GM23338 (cell line): Measurements from ENCODE around the gene ARAP1. TPM values are rescaled to one million over a fixed set of nuclear protein-coding genes. Genes with fewer than 3 reads are reported as not detected.

Source experiments
- ATAC-seq: fragments of 200-7000 bp; cut with Tn5 transposase; 3 replicates; pipeline ENCODE4 v1.9.1; 2020
- DNase-seq: peaks from one replicate; pipeline ENCODE4 v3.0.0-alpha.2; 2015; ENCODE audit warnings: low spot score
- H2AFZ ChIP-seq: fragments of 200-600 bp; sonication (generic); 2 replicates; pipeline ENCODE4 v1.8.0; 2016; ENCODE audit warnings: antibody characterized with exemption, mild to moderate bottlenecking, moderate library complexity
- H3F3A ChIP-seq: fragments of 200-600 bp; sonication (generic); replicated peaks from 2 replicates; pipeline ENCODE4 v1.8.0; 2017; ENCODE audit warnings: antibody characterized with exemption, mixed run types, low read depth
- H3K27ac ChIP-seq: fragments of 200-600 bp; sonication (generic); 2 replicates; pipeline ENCODE4 v1.6.1; 2016; ENCODE audit warnings: low read depth
- H3K27me3 ChIP-seq: fragments of 200-600 bp; sonication (generic); 2 replicates; pipeline ENCODE4 v1.8.0; 2016; ENCODE audit warnings: mild to moderate bottlenecking, mixed run types, moderate library complexity; ENCODE audit not compliant: insufficient read depth
- H3K36me3 ChIP-seq: fragments of 200-600 bp; sonication (generic); 2 replicates; pipeline ENCODE4 v1.8.0; 2016; ENCODE audit warnings: mild to moderate bottlenecking; ENCODE audit not compliant: insufficient read depth
- H3K4me1 ChIP-seq: fragments of 200-600 bp; sonication (generic); 2 replicates; pipeline ENCODE4 v1.8.0; 2016; ENCODE audit warnings: mild to moderate bottlenecking, moderate library complexity; ENCODE audit not compliant: insufficient read depth
- H3K4me2 ChIP-seq: fragments of 200-600 bp; sonication (generic); 2 replicates; pipeline ENCODE4 v1.7.1; 2017; ENCODE audit warnings: mixed run types
- H3K4me3 ChIP-seq: fragments of 200-600 bp; sonication (generic); 2 replicates; pipeline ENCODE4 v1.6.1; 2016; ENCODE audit warnings: mixed run types
- H3K79me2 ChIP-seq: fragments of 200-600 bp; sonication (generic); replicated peaks from 2 replicates; pipeline ENCODE4 v1.8.0; 2017; ENCODE audit warnings: mild to moderate bottlenecking; ENCODE audit not compliant: insufficient read depth
- H3K9me2 ChIP-seq: fragments of 200-600 bp; sonication (generic); 2 replicates; pipeline ENCODE4 v1.8.0; 2017; ENCODE audit not compliant: insufficient read depth
- H4K20me1 ChIP-seq: fragments of 200-600 bp; sonication (generic); replicated peaks from 2 replicates; pipeline ENCODE4 v1.8.0; 2017; ENCODE audit warnings: mild to moderate bottlenecking; ENCODE audit not compliant: insufficient read depth
- H3K27ac Mint-ChIP-seq: 2 replicates; pipeline ENCODE4 v1.8.0; 2020; ENCODE audit warnings: inconsistent platforms, mild to moderate bottlenecking, moderate library complexity, mixed read lengths
- H3K27me3 Mint-ChIP-seq: 3 replicates; pipeline ENCODE4 v1.8.0; 2022; ENCODE audit warnings: low read depth, mild to moderate bottlenecking, moderate library complexity, mixed read lengths, inconsistent platforms; ENCODE audit not compliant: insufficient read depth, poor library complexity
- H3K36me3 Mint-ChIP-seq: 3 replicates; pipeline ENCODE4 v1.8.0; 2021; ENCODE audit warnings: low read depth, mild to moderate bottlenecking, inconsistent platforms, moderate library complexity, mixed read lengths
- H3K4me1 Mint-ChIP-seq: 3 replicates; pipeline ENCODE4 v1.8.0; 2020; ENCODE audit warnings: mild to moderate bottlenecking, inconsistent platforms, mixed read lengths
- H3K4me3 Mint-ChIP-seq: 3 replicates; pipeline ENCODE4 v1.8.0; 2021; ENCODE audit warnings: moderate library complexity, mild to moderate bottlenecking, inconsistent platforms, mixed read lengths
- H3K9me3 Mint-ChIP-seq: 3 replicates; pipeline ENCODE4 v1.8.0; 2020; ENCODE audit warnings: moderate library complexity, mild to moderate bottlenecking, inconsistent platforms, mixed read lengths
- EZH2phosphoT487 ChIP-seq: fragments of 200-600 bp; sonication (generic); IDR thresholded peaks from one replicate; pipeline ENCODE4 v1.8.1; 2018; ENCODE audit warnings: antibody characterized with exemption; ENCODE audit not compliant: unreplicated experiment
- JUNB ChIP-seq: IDR thresholded peaks from one replicate; pipeline ENCODE4 v1.6.1; 2016; ENCODE audit warnings: antibody characterized with exemption; ENCODE audit not compliant: unreplicated experiment
- ZNF114 ChIP-seq: fragments of 250-450 bp; sonication (Bioruptor Pico); IDR thresholded peaks from 2 replicates; pipeline ENCODE4 v1.5.0; 2020; ENCODE audit warnings: mild to moderate bottlenecking, moderate library complexity
- polyA plus RNA-seq: library from polyadenylated mRNA; unstranded; fragments of >200 nt; fragmentation: Nextera tagmentation; extraction: Ambion mirVana; gene quantifications from 2 replicates; pipeline ENCODE4 v1.2.1, GENCODE V29; 2016
- total RNA-seq: library from RNA; depleted of rRNA; stranded (reverse); fragments of >200 nt; shearing (Covaris generic); gene quantifications from 2 replicates; pipeline ENCODE4 v1.2.3, GENCODE V29; 2014
- TF ChIP-seq, protein P1 (sequence below): fragments of 250-450 bp; sonication (Bioruptor Pico); IDR thresholded peaks from 2 replicates; pipeline ENCODE4 v1.5.0; 2020; ENCODE audit warnings: mild to moderate bottlenecking, moderate library complexity
- TF ChIP-seq, protein P2 (sequence below), 2 experiments: fragments of 200-600 bp in 1 of 2; sonication (generic) in 1 of 2; conservative IDR thresholded peaks; 2 replicates each; pipeline versions ENCODE4 v1.5.1 to v1.6.1; 2016 to 2017; ENCODE audit warnings: antibody characterized with exemption in 2 of 2, low read depth in 2 of 2, mild to moderate bottlenecking in 2 of 2, moderate library complexity in 1 of 2

The ARAP1 gene
- total and polyA plus RNA-seq, 2 experiments from 2014 or later = 24.5 to 116 TPM

DNA sequence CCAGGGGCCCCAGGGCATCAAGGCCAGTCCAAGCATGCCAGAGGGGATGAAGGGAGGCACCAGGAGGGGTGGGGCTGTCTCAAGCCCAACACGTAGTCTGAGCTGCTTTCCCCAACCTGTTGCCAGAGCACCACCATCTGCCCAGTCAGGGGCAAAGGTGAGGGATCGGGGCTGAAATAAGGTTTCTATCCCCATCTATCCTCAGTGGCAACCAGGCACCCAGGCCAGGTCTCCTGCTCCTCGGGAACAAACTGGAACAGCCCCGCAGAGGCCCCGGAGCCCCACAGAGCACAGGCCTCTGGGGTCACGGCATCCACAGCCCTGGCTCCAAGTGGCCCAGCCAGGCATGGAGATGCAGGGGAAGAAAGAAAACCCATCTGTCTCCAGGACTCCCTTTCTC lies 22.3 kb upstream of the ARAP1 start:
- Mint-ChIP-seq H3K9me3 (no peaks in the 10 kb centered on the region), H3K4me1 (peaks cover 10% of the 10 kb centered on the region), H3K27me3 (peaks cover 5% of the 10 kb centered on the region), H3K4me3 (no peak overlapping the region), H3K36me3 (no peaks in the 10 kb centered on the region; the same call in 2 of the 3 replicates), H3K27ac (no peak overlapping the region)
- H3K4me3 ChIP-seq = no peak overlapping the region
- no peak for TF ChIP-seq EZH2phosphoT487
- TF ChIP-seq, protein P1, sequence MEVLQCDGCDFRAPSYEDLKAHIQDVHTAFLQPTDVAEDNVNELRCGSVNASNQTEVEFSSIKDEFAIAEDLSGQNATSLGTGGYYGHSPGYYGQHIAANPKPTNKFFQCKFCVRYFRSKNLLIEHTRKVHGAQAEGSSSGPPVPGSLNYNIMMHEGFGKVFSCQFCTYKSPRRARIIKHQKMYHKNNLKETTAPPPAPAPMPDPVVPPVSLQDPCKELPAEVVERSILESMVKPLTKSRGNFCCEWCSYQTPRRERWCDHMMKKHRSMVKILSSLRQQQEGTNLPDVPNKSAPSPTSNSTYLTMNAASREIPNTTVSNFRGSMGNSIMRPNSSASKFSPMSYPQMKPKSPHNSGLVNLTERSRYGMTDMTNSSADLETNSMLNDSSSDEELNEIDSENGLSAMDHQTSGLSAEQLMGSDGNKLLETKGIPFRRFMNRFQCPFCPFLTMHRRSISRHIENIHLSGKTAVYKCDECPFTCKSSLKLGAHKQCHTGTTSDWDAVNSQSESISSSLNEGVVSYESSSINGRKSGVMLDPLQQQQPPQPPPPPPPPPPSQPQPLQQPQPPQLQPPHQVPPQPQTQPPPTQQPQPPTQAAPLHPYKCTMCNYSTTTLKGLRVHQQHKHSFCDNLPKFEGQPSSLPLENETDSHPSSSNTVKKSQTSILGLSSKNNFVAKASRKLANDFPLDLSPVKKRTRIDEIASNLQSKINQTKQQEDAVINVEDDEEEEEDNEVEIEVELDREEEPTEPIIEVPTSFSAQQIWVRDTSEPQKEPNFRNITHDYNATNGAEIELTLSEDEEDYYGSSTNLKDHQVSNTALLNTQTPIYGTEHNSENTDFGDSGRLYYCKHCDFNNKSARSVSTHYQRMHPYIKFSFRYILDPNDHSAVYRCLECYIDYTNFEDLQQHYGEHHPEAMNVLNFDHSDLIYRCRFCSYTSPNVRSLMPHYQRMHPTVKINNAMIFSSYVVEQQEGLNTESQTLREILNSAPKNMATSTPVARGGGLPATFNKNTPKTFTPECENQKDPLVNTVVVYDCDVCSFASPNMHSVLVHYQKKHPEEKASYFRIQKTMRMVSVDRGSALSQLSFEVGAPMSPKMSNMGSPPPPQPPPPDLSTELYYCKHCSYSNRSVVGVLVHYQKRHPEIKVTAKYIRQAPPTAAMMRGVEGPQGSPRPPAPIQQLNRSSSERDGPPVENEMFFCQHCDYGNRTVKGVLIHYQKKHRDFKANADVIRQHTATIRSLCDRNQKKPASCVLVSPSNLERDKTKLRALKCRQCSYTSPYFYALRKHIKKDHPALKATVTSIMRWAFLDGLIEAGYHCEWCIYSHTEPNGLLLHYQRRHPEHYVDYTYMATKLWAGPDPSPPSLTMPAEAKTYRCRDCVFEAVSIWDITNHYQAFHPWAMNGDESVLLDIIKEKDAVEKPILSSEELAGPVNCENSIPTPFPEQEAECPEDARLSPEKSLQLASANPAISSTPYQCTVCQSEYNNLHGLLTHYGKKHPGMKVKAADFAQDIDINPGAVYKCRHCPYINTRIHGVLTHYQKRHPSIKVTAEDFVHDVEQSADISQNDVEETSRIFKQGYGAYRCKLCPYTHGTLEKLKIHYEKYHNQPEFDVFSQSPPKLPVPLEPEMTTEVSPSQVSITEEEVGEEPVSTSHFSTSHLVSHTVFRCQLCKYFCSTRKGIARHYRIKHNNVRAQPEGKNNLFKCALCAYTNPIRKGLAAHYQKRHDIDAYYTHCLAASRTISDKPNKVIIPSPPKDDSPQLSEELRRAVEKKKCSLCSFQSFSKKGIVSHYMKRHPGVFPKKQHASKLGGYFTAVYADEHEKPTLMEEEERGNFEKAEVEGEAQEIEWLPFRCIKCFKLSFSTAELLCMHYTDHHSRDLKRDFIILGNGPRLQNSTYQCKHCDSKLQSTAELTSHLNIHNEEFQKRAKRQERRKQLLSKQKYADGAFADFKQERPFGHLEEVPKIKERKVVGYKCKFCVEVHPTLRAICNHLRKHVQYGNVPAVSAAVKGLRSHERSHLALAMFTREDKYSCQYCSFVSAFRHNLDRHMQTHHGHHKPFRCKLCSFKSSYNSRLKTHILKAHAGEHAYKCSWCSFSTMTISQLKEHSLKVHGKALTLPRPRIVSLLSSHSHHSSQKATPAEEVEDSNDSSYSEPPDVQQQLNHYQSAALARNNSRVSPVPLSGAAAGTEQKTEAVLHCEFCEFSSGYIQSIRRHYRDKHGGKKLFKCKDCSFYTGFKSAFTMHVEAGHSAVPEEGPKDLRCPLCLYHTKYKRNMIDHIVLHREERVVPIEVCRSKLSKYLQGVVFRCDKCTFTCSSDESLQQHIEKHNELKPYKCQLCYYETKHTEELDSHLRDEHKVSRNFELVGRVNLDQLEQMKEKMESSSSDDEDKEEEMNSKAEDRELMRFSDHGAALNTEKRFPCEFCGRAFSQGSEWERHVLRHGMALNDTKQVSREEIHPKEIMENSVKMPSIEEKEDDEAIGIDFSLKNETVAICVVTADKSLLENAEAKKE (CRISPR knock-in tag) = no peak
- no peak for TF ChIP-seq JUNB
- TF ChIP-seq, protein P2, sequence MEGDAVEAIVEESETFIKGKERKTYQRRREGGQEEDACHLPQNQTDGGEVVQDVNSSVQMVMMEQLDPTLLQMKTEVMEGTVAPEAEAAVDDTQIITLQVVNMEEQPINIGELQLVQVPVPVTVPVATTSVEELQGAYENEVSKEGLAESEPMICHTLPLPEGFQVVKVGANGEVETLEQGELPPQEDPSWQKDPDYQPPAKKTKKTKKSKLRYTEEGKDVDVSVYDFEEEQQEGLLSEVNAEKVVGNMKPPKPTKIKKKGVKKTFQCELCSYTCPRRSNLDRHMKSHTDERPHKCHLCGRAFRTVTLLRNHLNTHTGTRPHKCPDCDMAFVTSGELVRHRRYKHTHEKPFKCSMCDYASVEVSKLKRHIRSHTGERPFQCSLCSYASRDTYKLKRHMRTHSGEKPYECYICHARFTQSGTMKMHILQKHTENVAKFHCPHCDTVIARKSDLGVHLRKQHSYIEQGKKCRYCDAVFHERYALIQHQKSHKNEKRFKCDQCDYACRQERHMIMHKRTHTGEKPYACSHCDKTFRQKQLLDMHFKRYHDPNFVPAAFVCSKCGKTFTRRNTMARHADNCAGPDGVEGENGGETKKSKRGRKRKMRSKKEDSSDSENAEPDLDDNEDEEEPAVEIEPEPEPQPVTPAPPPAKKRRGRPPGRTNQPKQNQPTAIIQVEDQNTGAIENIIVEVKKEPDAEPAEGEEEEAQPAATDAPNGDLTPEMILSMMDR (conservative IDR thresholded peaks at IDR 0.05; ENCODE audit: low read depth in 2 of 2) = 0 out of 4 replicates have a peak, but pooled peaks of 1 of the 2 experiments have one; percentile 16
- TF ChIP-seq ZNF114 (CRISPR knock-in tag) = no peak
- no peaks in the 10 kb centered on the region for H3F3A ChIP-seq
- DNase-seq = no peak
- no peaks in the 10 kb centered on the region for H3K9me2 ChIP-seq
- no peak for ATAC-seq
- H3K4me2 ChIP-seq = no peak overlapping the region
- no peaks in the 10 kb centered on the region for H4K20me1 ChIP-seq
- H3K27me3 ChIP-seq = no peaks in the 10 kb centered on the region
- H2AFZ ChIP-seq = no peak overlapping the region
- no peaks in the 10 kb centered on the region for H3K79me2 ChIP-seq
- H3K36me3 ChIP-seq = no peaks in the 10 kb centered on the region
- H3K27ac ChIP-seq = no peak overlapping the region
- no peaks in the 10 kb centered on the region for H3K4me1 ChIP-seq
